Cardiac muscle cell (in vitro differentiated cells and primary cell): Measurements from ENCODE around the gene PRKACB. TPM values are rescaled to one million over a fixed set of nuclear protein-coding genes. Genes with fewer than 3 reads are reported as not detected.

ENCODE experiments used
- DNase-seq, 2 donors: peaks; one replicate each; pipeline versions ENCODE4 v3.0.0 to v3.0.0-alpha.2; 2010 to 2017; ENCODE audit warnings: low read depth in 1 of 2, low spot score in 1 of 2
- H3K27ac ChIP-seq: fragments of 200-600 bp; sonication (generic); 2 replicates; pipeline ENCODE4 v1.5.1; 2016
- H3K27me3 ChIP-seq: fragments of 200-600 bp; sonication (generic); 2 replicates; pipeline ENCODE4 v1.6.0; 2016; ENCODE audit warnings: control low read depth
- H3K36me3 ChIP-seq: fragments of 200-600 bp; sonication (generic); 2 replicates; pipeline ENCODE4 v1.5.1; 2016; ENCODE audit warnings: control low read depth
- H3K4me1 ChIP-seq: fragments of 200-600 bp; sonication (generic); 2 replicates; pipeline ENCODE4 v1.8.1; 2017; ENCODE audit warnings: low read depth, mild to moderate bottlenecking, mixed run types
- H3K4me3 ChIP-seq: fragments of 200-600 bp; sonication (generic); 2 replicates; pipeline ENCODE4 v1.5.1; 2016; ENCODE audit warnings: mild to moderate bottlenecking
- H3K9me3 ChIP-seq: fragments of 200-600 bp; sonication (generic); 2 replicates; pipeline ENCODE4 v1.5.1; 2017; ENCODE audit warnings: low read depth, mild to moderate bottlenecking, control low read depth
- CTCF ChIP-seq: IDR thresholded peaks from 2 replicates; pipeline ENCODE4 v1.5.1; 2012; ENCODE audit warnings: low read depth, mild to moderate bottlenecking, low read length
- polyA plus RNA-seq: library from polyadenylated mRNA; unstranded; fragments of >200 nt; fragmentation: Nextera tagmentation; extraction: Ambion mirVana; gene quantifications from 2 replicates; pipeline ENCODE4 v1.2.1, GENCODE V29; 2016
- total RNA-seq: library from RNA; depleted of rRNA; stranded (reverse); fragments of >200 nt; gene quantifications from 2 replicates; pipeline ENCODE4 v1.2.3, GENCODE V29; 2016

The PRKACB gene
- total and polyA plus RNA-seq, 2 experiments from 2014 or later = 21.2 to 27.1 TPM

DNA sequence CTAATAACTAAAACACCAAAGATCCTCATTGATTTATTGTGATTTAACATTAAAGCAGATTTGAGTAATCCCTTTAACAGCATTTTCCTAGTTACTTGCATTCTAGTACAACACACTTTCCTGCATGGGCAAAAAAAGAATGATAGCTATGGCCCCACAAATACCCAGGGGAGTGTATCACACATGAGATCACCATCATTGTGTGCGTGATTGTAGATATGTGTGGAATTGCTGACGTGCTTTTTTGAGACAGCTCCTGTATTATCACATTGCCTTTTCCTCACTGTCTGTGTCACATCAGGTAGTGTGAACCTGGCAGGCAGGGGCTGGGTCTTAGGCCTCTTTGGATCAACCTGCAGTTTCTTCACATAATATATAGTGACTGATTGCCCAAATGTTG lies 109.0 kb downstream of the PRKACB start:
- no peak overlapping the region for H3K4me3 ChIP-seq
- H3K4me1 ChIP-seq = no peaks in the 10 kb centered on the region
- no peaks in the 10 kb centered on the region for H3K36me3 ChIP-seq
- H3K27me3 ChIP-seq = no peaks in the 10 kb centered on the region
- H3K9me3 ChIP-seq = no peaks in the 10 kb centered on the region
- no peak overlapping the region for H3K27ac ChIP-seq
- TF ChIP-seq CTCF = no peak
- DNase-seq = no peak

- no peaks in the 10 kb centered on the region for H3K27me3 ChIP-seq
- H3K4me3 ChIP-seq = no peak overlapping the region
- no peak overlapping the region for H3K27ac ChIP-seq
- H3K36me3 ChIP-seq = no peaks in the 10 kb centered on the region
- no peaks in the 10 kb centered on the region for H3K9me3 ChIP-seq
- TF ChIP-seq CTCF = no peak
- peak in 1 of 2 donors; percentile 83 for DNase-seq
- H3K4me1 ChIP-seq = no peaks in the 10 kb centered on the region
These were observed 109.8 kb downstream of the PRKACB start for GRCh38 chr1:84253891-84254290.

GRCh38 chr1:84254703-84255238 lies 110.7 kb downstream of the PRKACB start:
- Histone ChIP-seq H3K9me3 (no peaks in the 10 kb centered on the region), H3K36me3 (no peaks in the 10 kb centered on the region), H3K4me3 (no peak overlapping the region), H3K27ac (no peak overlapping the region), H3K4me1 (no peaks in the 10 kb centered on the region), H3K27me3 (no peaks in the 10 kb centered on the region)
- TF ChIP-seq CTCF = no peak
- no peak for DNase-seq

- Histone ChIP-seq H3K27me3 (no peaks in the 10 kb centered on the region), H3K27ac (no peak overlapping the region), H3K36me3 (no peaks in the 10 kb centered on the region), H3K4me1 (no peaks in the 10 kb centered on the region), H3K4me3 (no peak overlapping the region), H3K9me3 (no peaks in the 10 kb centered on the region)
- no peak for DNase-seq
- TF ChIP-seq CTCF = no peak
These were observed 111.5 kb downstream of the PRKACB start for GRCh38 chr1:84255582-84255981.

GRCh38 chr1:84257617-84258016 lies 113.5 kb downstream of the PRKACB start:
- no peak overlapping the region for H3K4me3 ChIP-seq

More at GRCh38 chr1:84257617-84258016, 113.5 kb downstream of the PRKACB start:
- H3K27ac ChIP-seq = no peak overlapping the region
- no peaks in the 10 kb centered on the region for H3K27me3 ChIP-seq
- no peaks in the 10 kb centered on the region for H3K36me3 ChIP-seq
- no peaks in the 10 kb centered on the region for H3K9me3 ChIP-seq
- no peak for TF ChIP-seq CTCF
- H3K4me1 ChIP-seq = no peaks in the 10 kb centered on the region
- peak in 1 of 2 donors; percentile 33 for DNase-seq
